Fibroblast of lung (primary cell): ENCODE results near the gene PIGM. TPM values are rescaled to one million over a fixed set of nuclear protein-coding genes. Genes with fewer than 3 reads are reported as not detected.

Source experiments
- DNase-seq, 2 donors: peaks; one replicate each; pipeline versions ENCODE4 v3.0.0 to v3.0.0-alpha.2; 2010; ENCODE audit warnings: low read depth in 2 of 2
- H2AFZ ChIP-seq: 2 replicates; pipeline ENCODE4 v1.5.1; 2012; ENCODE audit warnings: low read length, control low read depth, inconsistent platforms
- H3K27ac ChIP-seq: 2 replicates; pipeline ENCODE4 v1.5.1; 2011; ENCODE audit warnings: low read length, control low read depth; ENCODE audit not compliant: insufficient read depth
- H3K27me3 ChIP-seq: 2 replicates; pipeline ENCODE4 v1.5.1; 2011; ENCODE audit warnings: mild to moderate bottlenecking, low read length; ENCODE audit not compliant: control insufficient read depth, insufficient read depth
- H3K36me3 ChIP-seq: 2 replicates; pipeline ENCODE4 v1.5.1; 2011; ENCODE audit warnings: low read length; ENCODE audit not compliant: control insufficient read depth, insufficient read depth
- H3K4me1 ChIP-seq: 2 replicates; pipeline ENCODE4 v1.5.1; 2011; ENCODE audit warnings: low read length; ENCODE audit not compliant: control insufficient read depth, insufficient read depth; ENCODE audit errors: extremely low read depth
- H3K4me2 ChIP-seq: 2 replicates; pipeline ENCODE4 v1.5.1; 2011; ENCODE audit warnings: low read length, control low read depth; ENCODE audit not compliant: insufficient read depth; ENCODE audit errors: extremely low read depth
- H3K4me3 ChIP-seq, 4 experiments: fragments of 200-600 bp in 1 of 4; sonication (generic) in 1 of 4; replicated peaks in 1 of 4; 2 replicates each; pipeline ENCODE4 v1.5.1; 2011 to 2016; ENCODE audit warnings: low read length in 4 of 4, low read depth in 3 of 4, mild to moderate bottlenecking in 3 of 4, control low read depth in 2 of 4, inconsistent platforms in 1 of 4, mixed read lengths in 1 of 4; ENCODE audit not compliant: insufficient read depth in 1 of 4; ENCODE audit errors: control extremely low read depth in 1 of 4
- H3K79me2 ChIP-seq: 2 replicates; pipeline ENCODE4 v1.5.1; 2012; ENCODE audit warnings: mild to moderate bottlenecking, low read length, inconsistent platforms; ENCODE audit not compliant: control insufficient read depth, insufficient read depth
- H3K9ac ChIP-seq: 2 replicates; pipeline ENCODE4 v1.5.1; 2011; ENCODE audit warnings: mild to moderate bottlenecking, low read length, control low read depth; ENCODE audit not compliant: insufficient read depth
- H3K9me3 ChIP-seq: 2 replicates; pipeline ENCODE4 v1.5.1; 2012; ENCODE audit warnings: low read depth, low read length; ENCODE audit not compliant: control insufficient read depth, insufficient read depth
- H4K20me1 ChIP-seq: 2 replicates; pipeline ENCODE4 v1.5.1; 2011; ENCODE audit warnings: low read length; ENCODE audit not compliant: control insufficient read depth, insufficient read depth; ENCODE audit errors: extremely low read depth
- CTCF ChIP-seq, 2 donors: IDR thresholded peaks in 1 of 2; conservative IDR thresholded peaks in 1 of 2; 1 replicate in 1 of 2; 2 replicates in 1 of 2; pipeline ENCODE4 v1.5.1; 2011 to 2012; ENCODE audit warnings: low read length in 2 of 2, control low read depth in 1 of 2, inconsistent platforms in 1 of 2, low read depth in 1 of 2, mild to moderate bottlenecking in 1 of 2
- EZH2 ChIP-seq: IDR thresholded peaks from 2 replicates; pipeline ENCODE4 v1.5.1; 2012; ENCODE audit warnings: low read length, control low read depth, mild to moderate bottlenecking; ENCODE audit errors: missing control alignments
- polyA plus RNA-seq, 2 donors: library from polyadenylated mRNA; depleted of rRNA in 1 of 2; stranded (reverse) in 1 of 2; unstranded in 1 of 2; fragments of >200 nt; gene quantifications; 2 replicates each; pipeline ENCODE4 v1.2.1, GENCODE V29; 2011 to 2012; ENCODE audit warnings: missing spikeins in 1 of 2
- total RNA-seq: library from RNA; depleted of rRNA; stranded (reverse); fragments of >200 nt; gene quantifications from 2 replicates; pipeline ENCODE4 v1.2.1, GENCODE V29; 2014

The PIGM gene
- total and polyA plus RNA-seq, 2 donors (not counting 1 experiment from before 2014, with no cell fraction given), result 4.5 to 6.7 TPM

GRCh38 chr1:160080381-160081100 is 48.8 kb upstream of the PIGM start:
- DNase-seq, result no peak
- Histone ChIP-seq H4K20me1 (no peaks in the 10 kb centered on the region), H3K9me3 (no peaks in the 10 kb centered on the region), H2AFZ (no peak overlapping the region), H3K4me1 (no peaks in the 10 kb centered on the region), H3K9ac (no peak overlapping the region), H3K4me2 (no peak overlapping the region), H3K79me2 (no peaks in the 10 kb centered on the region), H3K27ac (no peak overlapping the region), H3K36me3 (no peaks in the 10 kb centered on the region), H3K4me3 (no peak overlapping the region), H3K27me3 (peaks cover 41% of the 10 kb centered on the region)
- no peak for TF ChIP-seq EZH2
- TF ChIP-seq CTCF (conservative IDR thresholded peaks at IDR 0.05 in 1 of 2, IDR thresholded peaks at IDR 0.05 in 1 of 2; ENCODE audit: low read depth in 1 of 2, low read length in 2 of 2), result no peak

GRCh38 chr1:160079448-160079847 is 47.7 kb upstream of the PIGM start:
- Histone ChIP-seq H3K27ac (no peak overlapping the region), H3K36me3 (no peaks in the 10 kb centered on the region), H3K9me3 (no peaks in the 10 kb centered on the region), H2AFZ (no peak overlapping the region), H3K79me2 (no peaks in the 10 kb centered on the region), H3K4me2 (no peak overlapping the region), H3K27me3 (peaks cover 39% of the 10 kb centered on the region), H4K20me1 (no peaks in the 10 kb centered on the region), H3K4me3 (no peak overlapping the region), H3K9ac (no peak overlapping the region), H3K4me1 (no peaks in the 10 kb centered on the region)
- TF ChIP-seq CTCF (conservative IDR thresholded peaks at IDR 0.05 in 1 of 2, IDR thresholded peaks at IDR 0.05 in 1 of 2; ENCODE audit: low read depth in 1 of 2, low read length in 2 of 2), result no peak
- no peak for TF ChIP-seq EZH2
- no peak for DNase-seq

DNA sequence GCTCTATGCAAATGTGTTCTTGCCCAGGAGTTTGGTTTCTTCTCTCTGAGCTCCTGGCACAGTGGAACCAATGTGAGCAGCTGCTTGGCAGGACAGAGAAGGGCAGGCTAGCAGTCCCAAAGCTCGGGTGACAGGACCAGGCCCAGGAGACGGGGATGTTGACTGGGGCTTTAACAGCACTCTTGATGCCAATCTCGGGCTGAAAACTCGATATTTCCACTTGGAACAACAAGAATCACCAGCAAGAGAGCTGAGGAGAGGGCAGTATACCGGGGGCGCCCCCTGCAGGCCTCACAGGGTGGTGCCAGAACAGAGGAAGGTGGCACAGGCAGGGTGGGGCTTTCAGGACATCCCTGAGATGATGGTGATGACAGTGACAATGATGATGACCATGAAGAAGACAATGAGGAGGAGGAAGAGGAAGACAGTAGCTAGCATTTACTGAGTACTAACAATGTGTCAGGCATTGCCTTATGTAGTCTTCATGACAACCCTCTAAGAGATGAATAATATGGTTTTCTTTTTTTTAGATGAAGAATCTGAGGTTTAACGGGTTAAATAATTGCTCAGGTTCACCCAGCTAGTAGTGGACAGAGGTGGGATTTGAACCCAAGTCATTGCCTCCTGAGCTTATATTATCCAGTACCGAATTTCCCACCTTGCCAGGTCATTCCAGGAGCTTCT is 46.9 kb upstream of the PIGM start:
- TF ChIP-seq CTCF (conservative IDR thresholded peaks at IDR 0.05 in 1 of 2, IDR thresholded peaks at IDR 0.05 in 1 of 2; ENCODE audit: low read depth in 1 of 2, low read length in 2 of 2) (peak; percentile 59 to 75), EZH2 (no peak)

More for the DNA sequence above, 46.9 kb upstream of the PIGM start:
- Histone ChIP-seq H3K9ac (no peak overlapping the region), H3K27ac (no peak overlapping the region), H3K36me3 (no peaks in the 10 kb centered on the region), H3K9me3 (no peaks in the 10 kb centered on the region), H3K4me2 (no peak overlapping the region), H3K4me3 (no peak overlapping the region), H3K27me3 (peaks cover 34% of the 10 kb centered on the region), H4K20me1 (no peaks in the 10 kb centered on the region), H3K79me2 (no peaks in the 10 kb centered on the region), H3K4me1 (no peaks in the 10 kb centered on the region), H2AFZ (no peak overlapping the region)
- peak in 1 of 2 donors; percentile 18 for DNase-seq
